GM21529 (cell line): Measurements from ENCODE around the gene TMEM165.

Experiments
- ATAC-seq: cut with Tn5 transposase; IDR thresholded peaks from one replicate; pipeline ENCODE4 v1.9.1; 2021; ENCODE audit not compliant: unreplicated experiment

TMEM165 gene

DNA sequence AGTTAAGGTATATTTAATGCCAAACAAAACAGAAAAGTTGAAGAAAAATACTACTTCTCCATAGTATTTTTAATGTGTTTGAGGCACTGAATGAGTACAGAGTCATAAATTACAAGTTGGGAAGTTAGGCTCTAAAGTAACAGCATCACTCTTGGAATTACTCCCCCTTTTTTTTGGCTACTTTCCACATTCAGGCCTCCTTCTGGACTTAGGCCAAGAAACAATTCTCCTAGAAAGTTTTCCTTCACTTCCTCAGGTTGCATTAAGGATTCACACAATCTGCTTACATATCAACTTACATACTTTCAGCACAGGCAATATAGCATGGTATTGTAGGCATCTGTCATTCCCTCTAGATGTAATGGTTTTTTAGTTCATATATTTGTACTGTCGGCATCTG is 52.1 kb downstream of the TMEM165 start:
- no peak for ATAC-seq

DNA sequence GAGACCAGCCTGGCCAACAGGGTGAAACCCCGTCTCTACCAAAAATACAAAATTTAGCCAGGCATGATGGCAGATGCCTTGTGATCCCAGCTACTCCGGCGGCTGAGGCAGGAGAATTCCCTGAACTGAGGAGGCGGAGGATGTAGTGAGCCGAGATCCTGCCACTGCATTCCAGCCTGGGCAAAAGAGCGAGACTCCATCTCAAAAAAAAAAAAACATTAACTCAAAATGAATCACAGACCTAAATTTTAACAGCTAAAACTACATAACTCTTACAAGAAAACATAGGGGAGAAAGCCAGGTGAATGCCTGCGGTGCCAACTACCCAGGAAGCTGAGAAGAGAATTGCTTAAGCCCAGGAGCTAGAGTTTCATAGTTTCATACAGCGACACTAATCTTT is 54.8 kb downstream of the TMEM165 start:
- no peak for ATAC-seq

DNA sequence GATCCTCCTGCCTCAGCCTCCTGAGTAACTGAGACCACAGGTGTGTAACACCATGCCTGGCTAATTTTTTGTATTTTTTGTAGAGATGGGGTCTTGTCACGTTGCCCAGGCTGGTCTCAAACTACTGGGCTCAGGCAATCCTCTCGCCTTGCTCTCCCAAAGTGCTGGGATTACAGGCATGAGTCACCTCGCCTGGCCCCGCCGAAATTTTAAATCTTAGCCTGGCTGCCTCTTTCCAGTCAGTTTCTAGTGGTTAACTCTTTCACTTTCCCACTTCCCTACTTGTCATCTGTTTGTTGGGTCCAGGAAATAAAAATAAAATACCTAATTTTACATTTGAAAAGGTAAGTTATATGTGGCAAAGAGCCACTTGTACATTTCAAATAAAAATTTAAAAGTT is 62.4 kb downstream of the TMEM165 start:
- no peak for ATAC-seq

DNA sequence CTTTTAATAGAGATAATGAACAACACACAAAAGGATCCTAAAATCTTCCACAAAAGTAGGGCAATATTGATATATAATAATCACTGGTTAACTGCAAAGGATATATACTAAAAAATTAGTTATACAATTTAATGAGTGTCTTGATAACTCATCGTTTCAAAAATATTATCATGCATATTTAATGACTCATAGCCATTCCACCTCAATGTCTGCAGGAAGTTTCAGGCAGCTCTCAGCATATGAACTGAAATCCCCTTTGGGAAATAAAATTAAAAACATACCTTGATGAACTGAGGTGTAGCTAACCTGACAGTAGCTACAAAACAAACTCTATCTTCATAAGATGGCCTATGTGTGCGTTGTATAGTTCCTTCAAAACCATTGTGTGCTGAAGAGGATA is 62.9 kb downstream of the TMEM165 start:
- ATAC-seq, result no peak

DNA sequence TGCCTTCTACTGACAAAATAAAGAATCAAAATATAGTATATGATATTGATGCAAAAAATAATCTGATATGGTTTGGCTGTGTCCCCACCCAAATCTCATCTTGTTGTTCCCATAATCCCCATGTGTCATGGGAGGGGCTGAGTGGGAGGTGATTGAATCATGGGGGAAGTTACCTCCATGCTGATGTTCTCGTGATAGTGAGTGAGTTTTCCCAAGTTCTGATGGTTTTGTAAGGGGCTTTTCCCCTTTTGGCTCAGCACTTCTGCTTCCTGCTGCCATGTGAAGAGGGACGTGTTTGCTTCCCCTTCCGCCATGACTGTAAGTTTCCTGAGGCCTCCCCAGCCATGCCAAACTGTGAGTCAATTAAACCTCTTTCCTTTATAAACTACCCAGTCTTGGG is 70.2 kb downstream of the TMEM165 start:
- ATAC-seq, result no peak

DNA sequence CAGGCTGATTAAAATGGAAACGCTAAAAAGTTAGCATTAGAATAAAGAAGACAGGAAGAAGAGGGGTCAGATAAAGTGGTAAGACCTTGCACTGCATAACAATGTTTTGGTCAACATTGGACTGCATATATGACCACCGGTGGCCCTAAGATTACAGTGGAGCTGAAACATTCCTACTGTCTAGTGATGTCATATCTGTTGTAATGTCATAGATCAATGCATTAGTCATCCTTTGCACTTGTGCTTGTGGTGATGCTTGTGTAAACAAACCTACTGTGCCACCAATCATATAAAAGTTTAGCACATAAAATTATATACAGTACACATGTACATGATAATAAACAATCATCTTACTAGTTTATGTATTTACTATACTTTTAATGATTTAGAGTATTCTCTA is 73.0 kb downstream of the TMEM165 start:
- ATAC-seq, result no peak

DNA sequence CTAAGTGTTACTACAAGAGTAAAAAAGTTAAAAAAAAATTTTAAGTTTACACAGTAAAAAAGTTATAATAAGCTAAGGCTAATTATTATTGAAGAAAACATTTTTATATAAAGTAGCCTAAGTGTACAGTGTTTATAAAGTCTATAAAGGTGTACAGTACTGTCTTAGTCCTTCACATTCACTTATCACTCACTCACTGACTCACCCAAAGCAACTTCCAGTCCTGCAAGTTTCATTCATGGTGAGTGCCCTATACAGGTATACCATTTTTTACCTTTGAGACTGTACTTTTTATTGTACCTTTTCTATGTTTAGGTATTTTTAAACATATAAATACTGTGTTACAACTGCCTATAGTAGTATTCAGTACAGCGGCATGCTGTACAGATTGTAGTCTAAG is 74.2 kb downstream of the TMEM165 start:
- no peak for ATAC-seq
